ENCODE measurements around the gene ATP11B.

Gene ATP11B

GRCh38 chr3:182904164-182904563, 110.9 kb downstream of the ATP11B start:
- no peak for TF ChIP-seq TSHZ2 (CRISPR knock-in tag; IDR thresholded peaks at IDR 0.05)
- TF ChIP-seq ARNTL (CRISPR knock-in tag; IDR thresholded peaks at IDR 0.05; ENCODE audit: borderline replicate concordance, low read depth), result no peak
- no peak for TF ChIP-seq ESRRG (CRISPR knock-in tag; IDR thresholded peaks at IDR 0.05)
- TF ChIP-seq ISL1 (CRISPR knock-in tag; IDR thresholded peaks at IDR 0.05), result no peak
- no peak for TF ChIP-seq ZNF565 (CRISPR knock-in tag; conservative IDR thresholded peaks at IDR 0.05; ENCODE audit: low read depth)
- TF ChIP-seq ZNF70 (CRISPR knock-in tag; IDR thresholded peaks at IDR 0.05), result no peak
- TF ChIP-seq CREB5 (CRISPR knock-in tag; IDR thresholded peaks at IDR 0.05; ENCODE audit: low read depth), result no peak
- TF ChIP-seq POU6F1 (CRISPR knock-in tag; IDR thresholded peaks at IDR 0.05; ENCODE audit: borderline replicate concordance, low read depth), result no peak
- TF ChIP-seq RARB (CRISPR knock-in tag; IDR thresholded peaks at IDR 0.05), result no peak
- TF ChIP-seq GLIS3 (CRISPR knock-in tag; IDR thresholded peaks at IDR 0.05), result no peak
- no peak for TF ChIP-seq PPARA (CRISPR knock-in tag; IDR thresholded peaks at IDR 0.05; ENCODE audit: borderline replicate concordance)
- TF ChIP-seq PATZ1 (CRISPR knock-in tag; IDR thresholded peaks at IDR 0.05; ENCODE audit: borderline replicate concordance), result no peak
- no peak for TF ChIP-seq ZFP30 (CRISPR knock-in tag; IDR thresholded peaks at IDR 0.05)
- TF ChIP-seq BACH2 (CRISPR knock-in tag; IDR thresholded peaks at IDR 0.05; ENCODE audit: borderline replicate concordance), result no peak
- TF ChIP-seq CSRNP3 (CRISPR knock-in tag; IDR thresholded peaks at IDR 0.05), result no peak
- no peak for TF ChIP-seq ZFP3 (CRISPR knock-in tag; IDR thresholded peaks at IDR 0.05)
- TF ChIP-seq CSDC2 (CRISPR knock-in tag; IDR thresholded peaks at IDR 0.05), result no peak
- ATAC-seq, result 0 out of 3 replicates have a peak, but pooled peaks have one; percentile 40

- TF ChIP-seq PPARA (CRISPR knock-in tag; IDR thresholded peaks at IDR 0.05; ENCODE audit: borderline replicate concordance), result no peak
- no peak; the same call in 2 of the 3 replicates for ATAC-seq
Measured at GRCh38 chr3:182905623-182906022, 112.3 kb downstream of the ATP11B start.

GRCh38 chr3:182906036-182906435, 112.7 kb downstream of the ATP11B start:
- no peak for ATAC-seq

More at GRCh38 chr3:182906036-182906435, 112.7 kb downstream of the ATP11B start:
- TF ChIP-seq TCF4 (CRISPR knock-in tag; IDR thresholded peaks at IDR 0.05; ENCODE audit: borderline replicate concordance), result no peak
- TF ChIP-seq ISL1 (CRISPR knock-in tag; IDR thresholded peaks at IDR 0.05), result no peak
- TF ChIP-seq ESRRG (CRISPR knock-in tag; IDR thresholded peaks at IDR 0.05), result no peak
- TF ChIP-seq PPARA (CRISPR knock-in tag; IDR thresholded peaks at IDR 0.05; ENCODE audit: borderline replicate concordance), result no peak
- TF ChIP-seq GLIS3 (CRISPR knock-in tag; IDR thresholded peaks at IDR 0.05), result no peak
- no peak for TF ChIP-seq ZNF70 (CRISPR knock-in tag; IDR thresholded peaks at IDR 0.05)
- no peak for TF ChIP-seq CSRNP3 (CRISPR knock-in tag; IDR thresholded peaks at IDR 0.05)
- no peak for TF ChIP-seq SNAI2 (CRISPR knock-in tag; IDR thresholded peaks at IDR 0.05)
- TF ChIP-seq ZNF8 (CRISPR knock-in tag; IDR thresholded peaks at IDR 0.05), result no peak
- TF ChIP-seq ZFP30 (CRISPR knock-in tag; IDR thresholded peaks at IDR 0.05), result no peak
- no peak for TF ChIP-seq CSDC2 (CRISPR knock-in tag; IDR thresholded peaks at IDR 0.05)
- TF ChIP-seq ARNTL (CRISPR knock-in tag; IDR thresholded peaks at IDR 0.05; ENCODE audit: borderline replicate concordance, low read depth), result no peak
- no peak for TF ChIP-seq ZC3H10 (CRISPR knock-in tag; IDR thresholded peaks at IDR 0.05)
- TF ChIP-seq ZNF565 (CRISPR knock-in tag; conservative IDR thresholded peaks at IDR 0.05; ENCODE audit: low read depth), result no peak
- no peak for TF ChIP-seq RARB (CRISPR knock-in tag; IDR thresholded peaks at IDR 0.05)
